Left colon (tissue), 2 donors: ENCODE data around the gene FLYWCH2. TPM values are rescaled to one million over a fixed set of nuclear protein-coding genes. Genes with fewer than 3 reads are reported as not detected.
"Not testable (repeated sequence)": the region's sequence is repeated elsewhere in the genome, so short reads cannot be mapped to it uniquely, and the experiment has no call there.

Source experiments
- ATAC-seq: fragments of 200-7000 bp; cut with Tn5 transposase; one replicate; pipeline ENCODE4 v1.9.1; 2020; ENCODE audit warnings: mild to moderate bottlenecking, moderate library complexity
- DNase-seq, 2 donors: peaks; one replicate each; pipeline ENCODE4 v3.0.0-alpha.2; 2020
- intact Hi-C, 2 donors: fragments of 100-400 bp; cut with DNase I in 1 of 2; cut with micrococcal nuclease in 1 of 2; formaldehyde crosslinking; loops; one replicate each; pipeline versions ENCODE4 v1.11.2 to v1.14.0; 2022; cut with DNase I, micrococcal nuclease
- total RNA-seq, 2 donors: library from RNA; stranded (reverse); fragmentation: NEBNext Ultra II Directional; extraction: Animal tissue kit (Norgen Biotek cat#: 25700); gene quantifications; one replicate each; pipeline ENCODE4 v1.2.1, GENCODE V29; 2021
- donor health status: DM: no; HTN: no; CAD: no.
- donor health status: DM: yes; HTN: yes; CAD: no.

The FLYWCH2 gene
- total RNA-seq, 2 donors from 2014 or later, result 20.7 to 30.8 TPM

DNA sequence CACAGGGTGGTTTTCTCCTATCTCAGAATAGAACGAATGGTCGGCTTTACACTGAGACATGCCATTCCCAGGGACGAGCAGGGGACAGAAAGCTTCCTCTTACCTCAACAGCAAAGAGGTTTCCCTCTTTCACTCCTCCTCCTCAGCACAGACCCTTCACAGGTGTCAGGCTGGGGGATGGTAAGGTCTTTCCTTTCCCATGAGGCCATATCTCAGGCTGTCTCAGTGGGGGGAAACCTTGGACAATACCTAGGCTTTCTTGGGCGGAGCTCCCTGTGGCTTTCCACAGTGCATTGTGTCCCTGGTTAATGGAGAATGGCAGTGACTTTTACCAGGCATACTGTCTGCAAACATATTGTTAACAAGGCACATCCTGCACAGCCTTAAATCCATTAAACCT lies 45.1 kb downstream of the FLYWCH2 start:
- ATAC-seq, DNase-seq, intact Hi-C loops: not testable (repeated sequence)

DNA sequence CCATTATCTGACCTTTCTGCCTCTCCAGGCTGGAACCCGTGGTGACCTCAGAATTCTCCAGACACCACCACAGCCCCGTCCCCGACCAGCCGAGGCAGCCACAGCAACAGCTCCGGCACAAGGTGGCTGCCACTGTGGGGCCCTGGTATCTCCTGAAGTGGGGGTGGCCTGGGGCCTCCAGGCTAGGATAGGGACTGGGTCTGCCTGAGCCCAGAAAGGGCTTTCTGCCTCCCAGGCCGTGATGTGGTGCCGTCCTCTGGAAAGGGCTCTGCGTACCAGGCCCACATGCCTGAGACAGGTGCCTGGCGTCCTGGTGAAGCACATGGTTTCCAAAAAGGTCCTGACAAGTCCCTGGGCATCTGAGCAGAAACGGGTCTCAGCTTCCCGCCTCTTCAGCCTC lies 45.8 kb downstream of the FLYWCH2 start:
- ATAC-seq (no peak), DNase-seq (no peak)
- intact Hi-C loops, result no loop called here

DNA sequence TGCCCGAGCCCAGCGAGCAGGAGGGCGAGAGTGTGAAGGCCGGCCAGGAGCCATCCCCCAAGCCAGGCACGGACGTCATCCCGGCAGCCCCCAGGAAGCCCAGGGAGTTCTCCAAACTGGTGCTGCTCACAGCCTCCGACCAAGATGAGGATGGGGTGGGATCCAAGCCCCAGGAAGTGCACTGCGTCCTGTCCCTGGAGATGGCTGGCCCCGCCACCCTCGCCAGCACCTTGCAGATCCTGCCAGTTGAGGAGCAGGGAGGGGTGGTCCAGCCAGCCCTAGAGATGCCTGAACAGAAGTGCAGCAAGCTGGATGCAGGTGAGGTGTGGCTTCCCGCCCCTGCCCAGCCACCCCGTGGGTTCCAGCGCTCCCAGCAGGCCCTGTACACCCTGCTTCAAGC lies 46.7 kb downstream of the FLYWCH2 start:
- DNase-seq, result no peak
- intact Hi-C loops, result no loop called here
- no peak for ATAC-seq

DNA sequence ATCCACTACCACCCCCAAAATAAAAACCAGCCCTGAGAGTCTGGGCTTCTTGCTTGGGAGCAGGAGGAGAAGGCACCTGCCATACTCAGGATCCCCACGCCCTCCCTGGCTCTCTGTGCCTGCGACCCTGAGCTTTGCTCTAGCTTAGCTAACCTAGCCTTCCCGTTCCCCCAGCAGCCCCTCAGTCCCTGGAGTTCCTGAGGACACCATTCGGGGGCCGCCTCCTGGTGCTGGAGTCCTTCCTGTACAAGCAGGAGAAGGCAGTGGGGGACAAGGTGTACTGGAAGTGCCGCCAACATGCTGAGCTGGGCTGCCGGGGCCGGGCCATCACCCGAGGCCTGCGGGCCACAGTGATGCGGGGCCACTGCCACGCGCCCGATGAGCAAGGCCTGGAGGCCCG lies 47.2 kb downstream of the FLYWCH2 start:
- intact Hi-C loops, result no loop called here
- no peak for ATAC-seq

DNA sequence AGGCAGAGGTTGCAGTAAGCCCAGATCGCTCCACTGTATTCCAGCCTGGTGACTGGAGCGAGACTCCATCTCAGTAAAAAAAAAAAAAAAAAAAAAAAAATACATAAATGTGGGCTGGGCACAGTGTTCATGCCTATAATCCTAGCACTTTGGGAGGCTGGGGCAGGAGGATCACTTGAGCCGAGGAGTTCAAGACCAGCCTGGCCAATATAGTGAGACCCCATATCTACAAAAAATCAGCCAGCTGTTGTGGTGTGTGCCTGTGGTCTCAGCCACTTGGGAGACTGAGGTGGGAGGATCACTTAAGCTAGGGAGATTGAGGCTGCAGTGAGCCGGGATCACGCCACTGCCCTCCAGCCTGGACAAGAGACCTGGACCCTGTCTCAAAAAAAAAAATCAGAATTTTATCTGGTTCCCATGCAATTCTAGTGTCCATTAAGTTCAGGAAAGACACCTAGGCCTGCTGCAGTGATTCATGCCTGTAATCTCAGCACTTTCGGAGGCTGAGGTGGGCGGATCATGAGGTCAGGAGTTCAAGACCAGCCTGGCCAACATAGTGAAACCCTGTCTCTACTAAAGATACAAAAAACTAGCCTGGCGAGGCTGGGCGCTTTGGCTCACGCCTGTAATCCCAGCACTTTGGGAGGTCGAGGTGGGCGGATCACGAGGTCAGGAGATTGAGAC lies 48.4 kb downstream of the FLYWCH2 start:
- intact Hi-C loops, DNase-seq, ATAC-seq: not testable (repeated sequence)

More for the DNA sequence above, 47.2 kb downstream of the FLYWCH2 start:
- no peak for DNase-seq

DNA sequence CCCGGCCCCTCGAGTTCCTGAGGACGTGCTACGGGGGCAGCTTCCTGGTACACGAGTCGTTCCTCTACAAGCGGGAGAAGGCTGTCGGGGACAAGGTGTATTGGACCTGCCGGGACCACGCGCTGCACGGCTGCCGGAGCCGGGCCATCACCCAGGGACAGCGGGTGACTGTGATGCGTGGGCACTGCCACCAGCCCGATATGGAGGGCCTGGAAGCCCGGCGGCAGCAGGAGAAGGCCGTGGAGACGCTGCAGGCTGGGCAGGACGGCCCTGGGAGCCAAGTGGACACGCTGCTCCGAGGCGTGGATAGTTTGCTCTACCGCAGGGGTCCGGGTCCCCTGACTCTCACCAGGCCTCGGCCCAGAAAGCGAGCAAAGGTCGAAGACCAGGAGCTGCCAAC lies 50.1 kb downstream of the FLYWCH2 start:
- intact Hi-C loops, result no loop called here
- no peak for DNase-seq
- ATAC-seq, result no peak

DNA sequence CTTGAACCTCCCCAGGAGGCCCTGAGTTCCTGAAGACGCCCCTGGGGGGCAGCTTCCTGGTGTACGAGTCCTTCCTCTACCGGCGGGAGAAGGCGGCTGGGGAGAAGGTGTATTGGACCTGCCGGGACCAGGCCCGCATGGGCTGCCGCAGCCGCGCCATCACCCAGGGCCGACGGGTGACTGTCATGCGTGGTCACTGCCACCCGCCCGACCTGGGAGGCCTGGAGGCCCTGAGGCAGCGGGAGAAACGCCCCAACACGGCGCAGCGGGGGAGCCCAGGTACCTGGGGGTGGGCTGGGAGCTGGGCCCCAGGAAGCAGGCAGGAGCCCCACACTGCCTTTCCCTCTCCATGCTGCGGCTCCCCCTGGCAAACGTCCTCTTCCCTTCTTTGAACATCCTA lies 50.7 kb downstream of the FLYWCH2 start:
- ATAC-seq (no peak), DNase-seq (no peak)
- intact Hi-C loops, result no loop called here

DNA sequence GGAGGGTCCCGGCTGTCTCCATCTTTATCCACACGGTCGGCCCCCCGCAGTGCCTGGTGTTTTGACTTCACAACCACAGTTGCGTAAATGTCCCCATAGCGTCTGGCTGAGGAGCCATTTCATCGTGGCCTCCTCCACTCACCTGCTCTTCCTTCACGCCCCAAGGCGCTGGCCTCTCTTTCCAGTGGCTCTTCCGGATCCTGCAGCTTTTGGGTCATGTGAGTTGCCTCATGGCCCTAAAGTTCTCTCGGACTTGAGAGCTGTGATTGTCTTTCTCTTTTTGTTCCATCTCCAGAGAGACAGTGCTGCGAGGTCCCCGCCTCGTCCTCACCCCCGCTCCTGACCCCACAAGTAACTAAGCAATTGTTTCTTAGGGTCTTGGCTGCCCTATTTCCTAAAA lies 51.4 kb downstream of the FLYWCH2 start:
- ATAC-seq (no peak), DNase-seq (no peak)
- intact Hi-C loops, result no loop called here

DNA sequence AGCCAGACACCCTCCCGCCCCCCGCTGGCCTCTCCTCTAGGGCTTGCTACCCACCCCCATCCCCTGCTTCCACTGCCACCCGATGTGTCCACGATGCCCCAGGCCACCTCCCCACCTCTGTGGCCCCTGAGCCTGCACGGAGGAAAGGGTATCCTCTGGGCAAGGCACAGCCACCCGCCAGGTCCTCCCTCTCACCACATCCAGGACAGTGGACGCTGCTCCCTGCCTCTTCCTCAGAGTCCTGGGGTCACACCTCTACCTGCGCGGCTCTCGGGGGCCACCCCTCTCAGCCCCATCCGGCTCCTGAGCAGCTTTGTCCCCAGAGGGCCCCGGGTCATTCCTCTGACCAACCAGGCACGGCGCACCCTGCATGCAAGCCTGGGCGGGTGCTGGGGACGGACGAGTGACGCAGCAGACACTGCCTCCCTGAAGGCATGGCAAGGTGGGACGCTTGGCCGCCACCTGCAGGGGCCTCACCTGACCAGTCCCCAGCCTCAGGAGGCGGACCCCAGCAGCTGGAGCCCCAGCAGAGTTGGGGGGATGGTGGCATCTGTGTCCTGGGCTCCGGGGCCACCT lies 53.5 kb downstream of the FLYWCH2 start:
- DNase-seq (no peak), ATAC-seq (no peak)
- intact Hi-C loops, result no loop called here

DNA sequence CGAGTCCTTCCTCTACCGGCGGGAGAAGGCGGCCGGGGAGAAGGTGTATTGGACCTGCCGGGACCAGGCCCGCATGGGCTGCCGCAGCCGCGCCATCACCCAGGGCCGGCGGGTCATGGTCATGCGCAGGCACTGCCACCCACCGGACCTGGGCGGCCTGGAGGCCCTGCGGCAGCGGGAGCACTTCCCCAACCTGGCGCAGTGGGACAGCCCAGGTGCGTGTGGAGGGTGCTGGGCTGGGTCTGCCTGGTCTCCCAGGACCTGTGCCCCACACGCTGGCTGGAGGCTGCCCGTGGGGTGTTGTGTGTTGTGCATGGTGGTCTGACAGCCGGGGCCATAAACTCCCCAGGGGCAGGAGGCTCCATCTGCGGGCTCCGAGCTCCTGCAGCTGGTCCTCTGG lies 54.2 kb downstream of the FLYWCH2 start:
- ATAC-seq (no peak), DNase-seq (no peak)
- intact Hi-C loops, result no loop called here

DNA sequence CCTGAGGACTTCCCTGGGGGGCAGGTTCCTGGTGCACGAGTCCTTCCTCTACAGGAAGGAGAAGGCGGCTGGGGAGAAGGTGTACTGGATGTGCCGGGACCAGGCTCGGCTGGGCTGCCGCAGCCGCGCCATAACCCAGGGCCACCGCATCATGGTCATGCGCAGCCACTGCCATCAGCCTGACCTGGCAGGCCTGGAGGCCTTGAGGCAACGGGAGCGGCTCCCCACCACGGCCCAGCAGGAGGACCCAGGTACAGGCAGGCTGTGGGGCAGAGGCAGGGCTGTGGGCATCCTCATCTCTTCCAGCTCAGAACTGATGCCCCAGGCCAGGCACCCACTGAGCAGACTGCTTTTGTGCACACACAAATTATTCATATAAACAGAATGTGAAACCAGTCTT lies 55.2 kb downstream of the FLYWCH2 start:
- DNase-seq, result no peak
- intact Hi-C loops, result no loop called here
- no peak for ATAC-seq

DNA sequence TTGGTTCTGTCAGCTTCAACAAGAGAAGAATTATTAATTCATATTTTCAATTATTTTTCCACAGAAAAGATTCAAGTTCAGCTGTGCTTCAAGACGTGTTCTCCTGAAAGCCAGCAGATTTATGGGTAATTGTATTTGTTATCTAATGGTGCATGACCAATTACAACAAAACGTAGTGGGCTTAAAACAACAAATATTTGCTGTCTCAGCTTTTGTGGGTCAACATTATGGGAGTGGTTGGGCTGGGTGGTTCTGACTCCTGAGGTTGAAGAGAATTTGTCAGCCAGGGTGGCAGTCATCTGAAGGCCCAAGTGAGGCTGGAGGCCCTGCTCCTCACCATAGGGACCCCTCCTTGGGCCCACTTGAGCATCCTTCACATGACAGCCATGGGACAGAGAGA lies 57.0 kb downstream of the FLYWCH2 start:
- ATAC-seq (no peak), DNase-seq (no peak)
- intact Hi-C loops, result no loop called here

DNA sequence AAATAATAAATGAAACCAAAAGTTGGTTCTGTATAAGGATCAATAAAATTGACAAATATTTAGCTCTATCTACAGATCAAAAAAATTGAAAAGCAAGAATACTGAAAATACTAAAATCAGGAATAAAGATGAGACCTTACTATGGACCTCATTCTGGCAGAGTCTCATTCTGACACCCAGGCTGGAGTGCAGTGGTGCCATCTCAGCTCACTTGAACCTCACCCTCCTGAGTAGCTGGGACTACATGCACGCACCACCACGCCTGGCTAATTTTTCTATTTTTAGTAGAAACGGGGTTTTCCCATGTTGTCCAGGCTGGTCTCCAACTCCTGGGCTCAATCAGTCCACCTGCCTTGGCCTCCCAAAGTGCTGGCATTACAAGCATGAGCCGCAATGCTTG lies 59.0 kb downstream of the FLYWCH2 start:
- intact Hi-C loops, result no loop called here
- no peak for ATAC-seq
- DNase-seq, result no peak

DNA sequence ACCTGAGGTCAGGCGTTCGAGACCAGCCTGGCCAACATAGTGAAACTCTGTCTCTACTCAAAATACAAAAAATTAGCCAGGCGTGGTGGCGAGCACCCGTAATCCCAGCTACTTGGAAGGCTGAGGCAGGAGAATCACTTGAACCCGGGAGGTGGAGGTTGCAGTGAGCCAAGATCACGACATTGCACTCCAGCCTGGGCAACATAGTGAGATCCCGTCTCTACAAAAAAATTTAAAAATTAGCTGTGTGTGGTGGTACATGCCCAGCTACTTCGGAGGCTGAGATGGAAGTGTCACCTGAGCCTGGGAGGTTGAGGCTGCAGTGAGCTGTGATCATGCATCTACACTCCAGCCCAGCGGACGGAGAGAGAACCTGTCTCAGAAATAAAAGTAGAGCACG lies 60.7 kb downstream of the FLYWCH2 start:
- intact Hi-C loops, DNase-seq, ATAC-seq: not testable (repeated sequence)

DNA sequence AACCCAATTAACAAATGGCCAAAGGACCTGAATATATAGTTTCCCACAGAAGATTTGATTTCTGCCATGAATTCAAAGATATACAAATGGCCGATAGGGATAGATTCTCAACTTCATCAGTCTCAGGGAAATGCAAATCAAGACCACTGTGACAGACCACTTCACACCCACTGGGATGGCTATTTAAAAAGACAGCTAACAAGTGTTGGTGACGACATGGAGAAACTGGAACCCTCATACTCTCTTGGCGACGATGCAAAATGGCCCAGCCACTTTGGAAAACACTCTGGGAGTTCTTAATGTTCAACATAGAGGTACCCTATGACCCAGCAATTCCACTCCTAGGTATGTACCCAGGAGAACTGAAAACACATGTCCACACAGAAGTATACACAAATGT lies 63.6 kb downstream of the FLYWCH2 start:
- ATAC-seq (no peak), DNase-seq (no peak)
- intact Hi-C loops, result no loop called here

Other genes with a start within 250 kb of the FLYWCH2 start
- gene KCTD5, start 200.7 kb upstream of the FLYWCH2 start, total RNA-seq, result 10 to 100 TPM; 49.3 to 79.6 TPM
- under 1 TPM; 0.34 to 0.76 TPM for gene PRSS27, start 163.0 kb upstream of the FLYWCH2 start, total RNA-seq
- gene SRRM2, start 130.6 kb upstream of the FLYWCH2 start, total RNA-seq, result 100 to 1,000 TPM; 476 to 593 TPM
- gene ELOB, start 105.9 kb upstream of the FLYWCH2 start, total RNA-seq, result 100 to 1,000 TPM; 209 to 336 TPM
- gene PRSS33, start 95.7 kb upstream of the FLYWCH2 start, total RNA-seq, result not detected
- not detected for gene PRSS41, start 84.7 kb upstream of the FLYWCH2 start, total RNA-seq
- 1 to 10 TPM; 1.7 to 6.4 TPM for gene PRSS21, start 66.0 kb upstream of the FLYWCH2 start, total RNA-seq
- gene ZG16B, start 52.9 kb upstream of the FLYWCH2 start, total RNA-seq, result 10 to 100 TPM; 40.9 to 50.0 TPM
- 10 to 100 TPM in 1 of 2 donors, under 1 TPM in 1; 0.78 to 12.9 TPM for gene PRSS22, start 25.0 kb upstream of the FLYWCH2 start, total RNA-seq
- gene FLYWCH1, start 28.7 kb downstream of the FLYWCH2 start, total RNA-seq, result 10 to 100 TPM; 23.0 to 27.3 TPM
- 1 to 10 TPM in 1 of 2 donors, under 1 TPM in 1; 0.89 to 1.1 TPM for gene KREMEN2, start 81.1 kb downstream of the FLYWCH2 start, total RNA-seq
- 10 to 100 TPM in 1 of 2 donors, 1 to 10 TPM in 1; 8.7 to 12.7 TPM for gene PAQR4, start 86.1 kb downstream of the FLYWCH2 start, total RNA-seq
- gene PKMYT1, start 97.2 kb downstream of the FLYWCH2 start, total RNA-seq, result 10 to 100 TPM in 1 of 2 donors, 1 to 10 TPM in 1; 4.4 to 12.6 TPM
- under 1 TPM; 0.40 to 0.42 TPM for gene CLDN9, start 129.7 kb downstream of the FLYWCH2 start, total RNA-seq
- not detected for gene CLDN6, start 135.0 kb downstream of the FLYWCH2 start, total RNA-seq
- 10 to 100 TPM; 10.5 to 19.3 TPM for gene TNFRSF12A, start 137.2 kb downstream of the FLYWCH2 start, total RNA-seq
- 10 to 100 TPM; 26.6 to 31.4 TPM for gene HCFC1R1, start 140.7 kb downstream of the FLYWCH2 start, total RNA-seq
- gene THOC6, start 140.8 kb downstream of the FLYWCH2 start, total RNA-seq, result 10 to 100 TPM; 18.8 to 19.3 TPM
- 100 to 1,000 TPM in 1 of 2 donors, 10 to 100 TPM in 1; 91.8 to 107 TPM for gene BICDL2, start 153.7 kb downstream of the FLYWCH2 start, total RNA-seq
- 1 to 10 TPM in 1 of 2 donors, under 1 TPM in 1; 0.70 to 1.1 TPM for gene MMP25, start 163.3 kb downstream of the FLYWCH2 start, total RNA-seq
- gene IL32, start 182.4 kb downstream of the FLYWCH2 start, total RNA-seq, result 100 to 1,000 TPM; 265 to 865 TPM
- not detected for gene ZSCAN10, start 216.1 kb downstream of the FLYWCH2 start, total RNA-seq
- 1 to 10 TPM; 8.2 to 9.6 TPM for gene ZNF205, start 229.4 kb downstream of the FLYWCH2 start, total RNA-seq